CD4-positive, alpha-beta T cell treated with Interleukin-4 for 4 hours (primary cell): ENCODE data around the gene LMF2.

Source experiments
- DNase-seq: peaks from one replicate; pipeline ENCODE4 v3.0.0-alpha.2; 2020

Gene LMF2, protein sequence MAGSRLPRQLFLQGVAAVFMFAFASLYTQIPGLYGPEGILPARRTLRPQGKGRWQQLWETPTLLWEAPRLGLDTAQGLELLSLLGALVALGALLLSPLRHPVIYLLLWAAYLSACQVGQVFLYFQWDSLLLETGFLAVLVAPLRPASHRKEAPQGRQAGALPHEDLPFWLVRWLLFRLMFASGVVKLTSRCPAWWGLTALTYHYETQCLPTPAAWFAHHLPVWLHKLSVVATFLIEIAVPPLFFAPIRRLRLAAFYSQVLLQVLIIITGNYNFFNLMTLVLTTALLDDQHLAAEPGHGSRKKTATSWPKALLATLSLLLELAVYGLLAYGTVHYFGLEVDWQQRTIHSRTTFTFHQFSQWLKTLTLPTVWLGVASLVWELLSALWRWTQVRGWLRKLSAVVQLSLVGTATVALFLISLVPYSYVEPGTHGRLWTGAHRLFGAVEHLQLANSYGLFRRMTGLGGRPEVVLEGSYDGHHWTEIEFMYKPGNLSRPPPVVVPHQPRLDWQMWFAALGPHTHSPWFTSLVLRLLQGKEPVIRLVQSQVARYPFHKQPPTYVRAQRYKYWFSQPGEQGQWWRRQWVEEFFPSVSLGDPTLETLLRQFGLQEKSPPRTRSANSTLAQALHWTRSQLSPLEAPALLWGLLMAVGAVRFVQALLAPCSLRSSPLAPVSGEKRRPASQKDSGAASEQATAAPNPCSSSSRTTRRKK

GRCh38 chr22:50507421-50507990, at the start of gene LMF2:
TSS of gene LMF2 (minus strand) at chr22:50507702. CDS start at chr22:50507675, 27 bp downstream.
- DNase-seq, result peak; percentile 87

- DNase-seq, result no peak
These were observed 49.2 kb upstream of the LMF2 start for GRCh38 chr22:50556703-50557102.

GRCh38 chr22:50553310-50553709, 45.8 kb upstream of the LMF2 start:
- no peak for DNase-seq

- no peak for DNase-seq
These were observed 43.8 kb upstream of the LMF2 start for GRCh38 chr22:50551160-50551752.

- DNase-seq, result no peak
These were observed 42.9 kb upstream of the LMF2 start for GRCh38 chr22:50550395-50550794.

GRCh38 chr22:50548921-50549790, 41.7 kb upstream of the LMF2 start:
- no peak for DNase-seq

DNA sequence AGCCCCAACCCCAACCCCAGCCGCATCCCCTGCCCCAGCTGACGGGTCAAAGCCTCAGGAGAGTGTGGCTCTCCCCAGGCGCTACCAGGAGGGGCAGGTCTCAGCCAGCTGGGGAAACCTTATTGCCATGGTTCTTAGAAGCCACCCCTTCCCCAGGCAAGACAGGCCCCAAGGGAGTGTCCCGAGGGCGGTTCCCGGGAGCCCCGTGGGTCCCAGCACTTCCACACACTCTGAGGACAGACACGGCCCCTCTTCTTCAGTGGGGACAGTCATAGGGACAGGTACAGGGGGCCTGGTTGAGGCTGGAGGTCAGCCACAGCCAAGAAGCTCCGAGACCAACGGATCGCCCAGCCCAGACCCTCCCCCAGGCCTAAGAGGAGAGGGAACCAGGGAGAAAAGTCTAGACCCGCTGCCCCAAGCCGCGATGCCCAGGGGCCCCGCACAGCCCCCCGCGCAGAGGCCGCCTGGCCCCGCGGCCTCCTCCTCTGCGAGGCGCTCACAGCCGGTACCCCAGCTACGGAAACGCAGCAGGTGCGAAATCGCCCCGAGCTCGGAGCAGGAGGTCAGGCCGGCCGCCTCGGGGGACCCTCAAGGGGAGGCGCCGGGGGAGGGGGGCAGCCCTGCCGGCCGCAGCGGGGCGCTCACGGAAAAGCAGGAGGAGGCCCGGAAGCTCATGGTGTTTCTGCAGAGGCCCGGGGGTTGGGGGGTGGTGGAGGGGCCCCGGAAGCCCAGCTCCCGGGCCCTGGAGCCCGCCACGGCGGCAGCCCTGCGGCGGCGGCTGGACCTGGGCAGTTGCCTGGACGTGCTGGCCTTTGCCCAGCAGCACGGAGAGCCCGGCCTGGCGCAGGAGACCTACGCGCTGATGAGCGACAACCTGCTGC, 40.8 kb upstream of the LMF2 start:
- DNase-seq, result peak; percentile 54

GRCh38 chr22:50547263-50547985, 39.9 kb upstream of the LMF2 start:
- DNase-seq, result no peak

- no peak for DNase-seq
These were observed 39.1 kb upstream of the LMF2 start for GRCh38 chr22:50546326-50547262.

- DNase-seq, result peak; percentile 32
These were observed 38.2 kb upstream of the LMF2 start, which contains the start of gene KLHDC7B for GRCh38 chr22:50545522-50546325. TSS of gene KLHDC7B (plus strand) at chr22:50545899. CDS start at chr22:50546244, 345 bp downstream.

- DNase-seq, result peak; percentile 27
These were observed 37.3 kb upstream of the LMF2 start for GRCh38 chr22:50544746-50545253.

GRCh38 chr22:50544078-50544745, 36.7 kb upstream of the LMF2 start:
- DNase-seq, result peak; percentile 81

GRCh38 chr22:50542416-50542927, 35.0 kb upstream of the LMF2 start:
- peak; percentile 26 for DNase-seq

GRCh38 chr22:50541667-50542026, 34.1 kb upstream of the LMF2 start:
- peak; percentile 70 for DNase-seq

DNA sequence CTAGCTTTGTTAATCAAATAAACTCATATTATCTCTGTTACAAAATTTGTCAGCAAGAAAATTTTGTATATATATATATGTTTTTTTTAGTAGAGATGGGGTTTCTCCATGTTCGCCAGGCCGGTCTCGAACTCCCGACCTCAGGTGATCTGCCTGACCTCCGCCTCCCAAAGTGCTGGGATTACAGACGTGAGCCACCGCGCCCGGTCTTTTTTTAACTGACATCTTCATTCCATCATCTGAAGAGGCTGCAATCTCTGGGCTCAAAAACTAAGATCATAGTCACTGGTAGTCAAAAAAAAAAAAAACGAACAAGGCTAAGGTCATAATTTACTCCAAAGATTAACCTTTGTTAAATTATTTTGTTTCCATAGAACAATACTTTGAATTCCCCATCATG, 32.9 kb upstream of the LMF2 start:
- DNase-seq, result no peak

DNA sequence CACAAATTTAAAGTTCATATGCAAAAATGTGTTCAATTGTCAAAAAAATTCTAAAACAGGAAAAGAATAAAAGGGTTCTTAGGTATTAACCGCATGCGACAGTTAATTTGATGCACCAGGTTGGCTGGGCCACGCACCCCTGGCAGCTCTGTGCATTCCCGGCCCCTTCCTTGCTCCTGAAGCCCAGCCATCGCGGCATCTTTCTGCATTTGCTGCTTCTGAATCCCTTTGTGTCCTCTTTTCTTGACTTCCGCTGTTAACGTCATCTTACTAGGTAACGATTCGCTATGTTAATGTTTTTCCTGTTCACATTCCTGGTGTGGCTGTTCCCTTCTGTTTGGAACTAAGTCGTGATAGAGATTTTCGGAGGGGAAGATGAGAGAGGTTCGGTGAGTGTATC, 30.3 kb upstream of the LMF2 start:
- DNase-seq, result no peak

DNA sequence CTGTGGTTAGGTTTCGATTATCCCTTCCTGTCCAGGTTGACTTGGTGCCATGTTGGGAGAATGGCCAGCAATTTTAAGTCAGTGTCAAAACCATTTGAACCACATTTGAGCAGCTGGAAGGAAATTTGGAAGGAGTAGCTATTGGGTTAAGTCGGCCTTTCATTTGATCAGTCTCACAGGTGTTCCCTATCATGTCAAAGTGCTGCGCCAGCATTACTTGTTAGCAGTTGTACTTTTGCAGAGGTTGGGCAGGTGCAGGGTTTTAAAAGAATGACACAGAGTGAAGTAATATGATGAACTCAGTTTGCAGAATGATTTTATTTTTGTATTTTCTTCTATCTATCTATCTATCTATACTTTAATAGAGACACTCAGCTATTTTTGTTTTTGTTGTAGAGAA, 28.7 kb upstream of the LMF2 start:
- no peak for DNase-seq

GRCh38 chr22:50535113-50535512, 27.6 kb upstream of the LMF2 start:
- DNase-seq, result no peak
